Activated T-cell treated with anti-CD3 and anti-CD28 coated beads for 4 hours (primary cell): Measurements from ENCODE around the gene KLF6.

Experiments used
- DNase-seq: peaks from one replicate; pipeline ENCODE4 v3.0.0-alpha.2; 2020

KLF6 gene

GRCh38 chr10:3784510-3785250 is at the start of gene KLF6:
Gene KLF6 (minus strand): TSS chr10:3785209. CDS start chr10:3785014, 195 bp downstream.
- DNase-seq = no peak

GRCh38 chr10:3834404-3834803 is 49.4 kb upstream of the KLF6 start:
- no peak for DNase-seq

GRCh38 chr10:3833046-3833445 is 48.0 kb upstream of the KLF6 start:
- no peak for DNase-seq

GRCh38 chr10:3832022-3832786 is 47.2 kb upstream of the KLF6 start:
- no peak for DNase-seq

GRCh38 chr10:3831608-3832007 is 46.6 kb upstream of the KLF6 start:
- DNase-seq = no peak

GRCh38 chr10:3830946-3831345 is 45.9 kb upstream of the KLF6 start:
- no peak for DNase-seq

GRCh38 chr10:3829156-3830050 is 44.4 kb upstream of the KLF6 start:
- no peak for DNase-seq

GRCh38 chr10:3828404-3829155 is 43.6 kb upstream of the KLF6 start:
- no peak for DNase-seq

GRCh38 chr10:3827768-3828403 is 42.9 kb upstream of the KLF6 start:
- DNase-seq = no peak

- no peak for DNase-seq
Measured at GRCh38 chr10:3827266-3827665, 42.3 kb upstream of the KLF6 start.

GRCh38 chr10:3825862-3826351 is 40.9 kb upstream of the KLF6 start:
- DNase-seq = no peak

- no peak for DNase-seq
Measured at GRCh38 chr10:3825244-3825643, 40.2 kb upstream of the KLF6 start.

GRCh38 chr10:3822541-3823330 is 37.7 kb upstream of the KLF6 start:
- no peak for DNase-seq

GRCh38 chr10:3820255-3820654 is 35.2 kb upstream of the KLF6 start:
- no peak for DNase-seq

- DNase-seq = no peak
Measured at GRCh38 chr10:3816995-3817394, 32.0 kb upstream of the KLF6 start.

- no peak for DNase-seq
Measured at GRCh38 chr10:3814838-3815220, 29.8 kb upstream of the KLF6 start.

GRCh38 chr10:3813986-3814837 is 29.2 kb upstream of the KLF6 start:
- DNase-seq = no peak

GRCh38 chr10:3813267-3813666 is 28.3 kb upstream of the KLF6 start:
- DNase-seq = no peak

- no peak for DNase-seq
Measured at GRCh38 chr10:3812141-3812540, 27.1 kb upstream of the KLF6 start.

GRCh38 chr10:3811291-3811870 is 26.4 kb upstream of the KLF6 start:
- no peak for DNase-seq
